ENCODE results near the gene GSTK1.
"Not testable (repeated sequence)": the region's sequence is repeated elsewhere in the genome, so short reads cannot be mapped to it uniquely, and the experiment has no call there.

Gene GSTK1

GRCh38 chr7:143272871-143273270, 9.6 kb downstream of the GSTK1 start:
- DNase-seq (ENCODE audit: low read depth) = no peak

DNA sequence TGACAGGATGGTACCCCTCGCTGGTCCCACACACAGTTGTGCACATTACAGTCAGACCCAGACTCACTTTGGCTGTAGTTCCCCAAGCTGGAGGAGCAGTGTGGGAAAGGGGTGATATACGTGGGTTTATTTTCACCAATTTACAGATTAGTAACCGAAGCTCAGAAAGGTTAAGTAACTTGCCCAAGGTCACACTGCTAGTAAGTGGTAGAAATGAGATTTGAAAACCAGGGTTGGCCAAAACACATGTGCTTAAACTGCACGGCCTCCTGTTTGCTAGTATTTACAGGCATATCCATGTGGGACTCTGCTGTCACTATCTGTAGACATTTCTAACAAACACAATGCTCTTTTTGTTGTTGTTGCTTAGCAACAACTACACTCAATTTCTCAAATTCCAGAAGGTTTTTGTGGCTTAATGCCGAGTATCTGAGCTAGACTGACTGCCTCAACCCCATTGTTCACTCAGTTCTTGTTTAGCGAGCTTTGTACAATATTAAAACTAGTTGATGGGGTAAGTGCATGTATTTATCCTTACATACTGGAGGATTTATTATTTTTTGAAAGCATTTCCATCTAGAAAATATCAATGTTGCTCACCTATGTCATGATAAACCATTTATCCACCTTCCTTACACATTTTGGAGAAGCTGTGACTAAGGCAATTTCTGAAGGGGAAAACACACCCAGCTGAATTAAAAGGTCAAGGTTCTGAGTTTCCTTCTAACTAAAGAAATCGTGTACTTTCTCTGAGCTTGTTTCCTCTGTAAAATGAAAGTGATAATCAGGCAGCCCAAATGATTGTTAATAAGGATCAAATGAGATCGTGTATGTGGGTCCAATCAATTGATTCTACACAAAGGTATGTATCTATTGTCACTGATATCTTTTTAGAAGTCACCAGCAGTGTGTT, 16.2 kb downstream of the GSTK1 start:
- peak; percentile 26 for DNase-seq (ENCODE audit: low read depth)

GRCh38 chr7:143280160-143280559, 16.9 kb downstream of the GSTK1 start:
- no peak for DNase-seq (ENCODE audit: low read depth)

DNA sequence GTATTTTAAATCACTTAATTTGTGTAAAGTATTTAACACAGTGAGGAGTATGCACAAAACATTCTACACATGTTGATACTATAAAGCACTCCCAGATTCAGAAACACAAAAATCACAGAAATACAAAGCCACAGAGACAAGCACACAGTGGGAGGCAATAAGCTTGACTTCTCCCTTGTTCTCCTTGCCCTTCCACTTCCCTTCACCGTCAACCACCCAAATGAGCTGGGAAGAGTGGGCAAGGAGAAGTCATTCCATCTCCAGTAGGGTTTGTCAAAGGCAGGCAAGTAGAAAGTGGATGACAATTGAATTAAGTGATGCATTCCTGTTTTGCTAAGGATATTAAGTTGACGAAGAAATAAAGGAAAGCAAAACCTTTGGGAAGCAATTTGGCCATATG, 17.3 kb downstream of the GSTK1 start:
- DNase-seq (ENCODE audit: low read depth) = no peak

GRCh38 chr7:143281529-143281928, 18.3 kb downstream of the GSTK1 start:
- no peak for DNase-seq (ENCODE audit: low read depth)

- DNase-seq (ENCODE audit: low read depth) = no peak
These were observed 18.9 kb downstream of the GSTK1 start for GRCh38 chr7:143282124-143282523.

DNA sequence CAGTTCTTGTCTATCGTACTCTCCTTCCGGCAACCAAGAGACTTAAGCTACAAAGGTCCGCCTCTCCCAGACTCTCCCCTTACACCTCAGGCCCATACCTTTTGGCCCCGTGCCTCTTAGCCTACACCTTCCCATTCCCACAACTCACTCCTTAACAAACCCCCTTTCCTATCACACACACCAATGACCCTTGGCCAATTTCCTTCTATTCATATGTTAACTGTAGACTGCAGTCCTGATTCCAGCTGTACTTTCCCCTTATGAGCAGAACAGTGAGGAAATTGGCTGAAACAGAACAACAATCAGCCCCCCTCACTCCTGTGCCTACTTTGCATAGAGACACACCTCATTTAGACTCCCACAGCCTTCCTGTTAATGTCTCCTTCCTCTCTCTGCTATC, 20.1 kb downstream of the GSTK1 start:
- DNase-seq (ENCODE audit: low read depth) = no peak

- DNase-seq (ENCODE audit: low read depth) = no peak
These were observed 21.6 kb downstream of the GSTK1 start, which contains the start of gene TMEM139 for GRCh38 chr7:143284591-143285469. TMEM139 (plus strand) TSS chr7:143284958; CDS start chr7:143285958, 1,000 bp downstream.

GRCh38 chr7:143285470-143285778, 22.2 kb downstream of the GSTK1 start:
- DNase-seq (ENCODE audit: low read depth) = no peak

- DNase-seq (ENCODE audit: low read depth) = no peak
These were observed 22.7 kb downstream of the GSTK1 start for GRCh38 chr7:143285806-143286521.

DNA sequence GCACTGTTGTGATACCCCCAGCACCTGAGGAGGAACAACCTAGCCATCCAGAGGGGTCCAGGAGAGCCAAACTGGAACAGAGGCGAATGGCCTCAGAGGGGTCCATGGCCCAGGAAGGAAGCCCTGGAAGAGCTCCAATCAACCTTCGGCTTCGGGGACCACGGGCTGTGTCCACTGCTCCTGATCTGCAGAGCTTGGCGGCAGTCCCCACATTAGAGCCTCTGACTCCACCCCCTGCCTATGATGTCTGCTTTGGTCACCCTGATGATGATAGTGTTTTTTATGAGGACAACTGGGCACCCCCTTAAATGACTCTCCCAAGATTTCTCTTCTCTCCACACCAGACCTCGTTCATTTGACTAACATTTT, 23.3 kb downstream of the GSTK1 start:
- DNase-seq (ENCODE audit: low read depth) = no peak

DNA sequence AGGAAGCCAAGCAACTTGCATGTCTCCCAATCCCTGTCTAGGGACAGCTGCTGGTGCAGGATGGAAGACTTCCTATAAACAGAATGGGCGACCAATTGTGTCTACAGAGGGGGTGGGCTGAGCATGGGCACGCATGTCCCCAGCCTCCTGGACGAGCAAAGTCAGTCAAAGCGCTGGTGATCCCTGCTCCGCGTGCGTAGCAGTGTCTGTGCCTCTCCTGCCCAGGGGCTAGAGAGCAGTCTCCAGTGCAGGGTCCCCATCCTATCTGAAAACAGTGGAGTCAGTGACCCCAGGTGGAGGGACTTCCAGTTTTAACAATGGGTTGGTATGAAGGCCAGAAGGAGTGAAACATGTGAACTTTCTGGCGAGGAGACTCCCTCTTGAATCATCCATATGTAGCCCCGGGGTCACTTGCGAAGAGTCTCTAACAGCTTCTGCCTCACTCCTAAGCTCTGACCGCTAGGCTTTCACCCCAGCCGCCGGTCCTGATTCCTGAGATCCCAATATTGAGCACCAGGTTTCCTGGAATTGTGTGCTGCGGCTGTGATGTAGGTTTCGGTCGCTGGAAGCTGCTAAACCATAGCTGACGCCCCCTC, 24.2 kb downstream of the GSTK1 start:
- DNase-seq (ENCODE audit: low read depth) = no peak

DNA sequence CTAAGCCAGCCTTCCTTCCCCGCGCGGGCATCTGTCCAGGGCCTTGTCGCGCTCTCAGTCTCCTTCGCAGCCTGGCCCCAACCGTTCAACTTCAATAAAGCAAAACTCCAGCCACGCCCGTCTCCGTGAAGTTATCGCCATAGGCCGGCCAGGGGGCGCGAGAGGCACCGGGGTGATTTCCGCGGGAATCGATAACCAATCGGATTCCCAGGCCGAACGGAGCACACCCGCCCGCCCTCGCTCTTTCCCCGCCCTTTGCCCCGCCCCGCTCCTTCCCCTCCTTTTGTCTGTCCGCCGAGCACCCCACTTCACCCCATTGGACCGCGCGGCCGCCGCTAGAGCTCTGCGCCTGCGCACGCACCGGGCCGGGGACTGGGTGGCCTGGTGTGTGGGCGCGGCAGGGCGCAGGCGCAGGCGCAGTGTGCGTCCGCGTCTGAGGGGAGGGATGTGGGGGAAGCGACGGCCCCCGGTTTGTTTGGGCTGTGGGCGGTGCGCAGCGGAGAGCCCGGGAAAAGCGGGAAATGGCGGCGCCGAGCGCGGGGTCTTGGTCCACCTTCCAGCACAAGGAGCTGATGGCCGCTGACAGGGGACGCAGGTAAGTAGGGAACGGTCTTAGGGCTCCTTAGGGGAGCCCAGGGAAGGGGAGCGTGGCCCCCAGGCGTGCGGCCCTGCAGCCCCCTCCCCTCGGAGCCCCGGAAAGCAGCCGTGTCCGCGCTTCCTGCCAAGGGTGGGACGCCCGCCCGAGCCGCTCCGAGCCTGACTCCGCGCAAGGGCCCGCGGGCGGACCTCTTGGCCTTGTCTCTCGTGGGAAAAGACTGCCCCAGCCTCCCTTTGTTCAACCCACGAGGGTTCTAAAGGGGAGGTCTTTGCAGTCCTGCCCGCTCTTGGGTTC, 24.9 kb downstream of the GSTK1 start, which contains the start of gene CASP2:
Gene CASP2, plus strand, starts transcription at position 417 of the 892 bp plus-strand sequence. Its CDS starts 105 bp downstream, at position 522.
- peak; percentile 96 for DNase-seq (ENCODE audit: low read depth)

DNA sequence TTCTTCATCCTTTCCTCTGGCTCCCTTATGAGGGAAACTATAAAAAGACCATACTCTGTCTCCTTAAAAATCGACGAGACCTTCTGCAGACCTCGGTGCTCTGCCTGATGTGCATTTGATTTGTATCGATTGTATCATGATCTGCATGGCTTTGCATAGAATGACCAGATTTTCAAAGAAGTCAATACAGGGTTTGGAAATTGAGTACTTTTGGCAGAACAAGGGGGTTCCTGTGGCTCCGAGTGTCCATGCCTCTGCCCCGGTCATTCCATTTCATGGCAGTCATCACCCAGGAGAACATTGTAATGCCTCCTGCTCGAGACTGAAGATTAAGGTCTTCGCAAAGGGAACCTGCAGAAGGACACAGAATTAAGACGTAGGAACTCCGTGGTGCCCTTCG, 25.6 kb downstream of the GSTK1 start:
- DNase-seq (ENCODE audit: low read depth) = no peak

DNA sequence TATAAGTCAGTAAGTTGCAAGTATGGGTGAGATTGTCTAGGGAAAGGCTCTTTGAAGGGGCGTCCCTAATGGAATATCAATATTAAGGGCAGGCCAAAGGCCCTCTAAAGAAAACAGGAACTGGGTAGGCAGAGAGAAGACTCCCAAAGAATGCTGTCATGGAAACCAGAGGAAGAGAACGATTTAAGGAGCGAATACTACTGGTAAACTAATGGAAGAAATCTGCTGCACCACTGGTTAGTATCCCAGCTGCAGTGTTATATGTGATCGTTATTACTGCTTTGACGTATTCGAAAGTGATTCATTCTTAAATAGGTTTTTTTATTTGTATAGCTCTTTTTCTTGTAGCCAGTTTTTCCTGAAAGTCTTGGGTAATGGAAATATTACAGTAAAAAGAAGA, 26.2 kb downstream of the GSTK1 start:
- DNase-seq (ENCODE audit: low read depth) = no peak

DNA sequence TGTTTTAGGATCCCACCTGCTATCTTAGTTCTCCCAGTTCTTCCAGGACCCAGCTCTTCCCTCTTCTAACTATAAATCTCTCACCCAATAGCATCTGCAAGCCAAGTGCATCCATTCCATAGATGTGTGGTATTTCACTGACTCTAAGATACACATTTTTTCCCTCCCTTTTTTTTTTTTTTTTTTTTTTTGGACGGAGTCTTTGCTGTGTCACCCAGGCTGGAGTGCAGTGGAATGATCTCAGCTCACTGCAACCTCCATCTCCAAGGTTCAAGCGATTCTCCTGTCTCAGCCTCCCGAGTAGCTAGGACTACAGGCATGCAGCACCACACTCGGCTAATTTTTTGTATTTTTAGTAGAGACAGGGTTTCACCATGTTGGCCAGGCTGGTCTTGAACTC, 26.6 kb downstream of the GSTK1 start:
- DNase-seq (ENCODE audit: low read depth) = not testable (repeated sequence)

GRCh38 chr7:143290293-143290692, 27.1 kb downstream of the GSTK1 start:
- DNase-seq (ENCODE audit: low read depth) = no peak

DNA sequence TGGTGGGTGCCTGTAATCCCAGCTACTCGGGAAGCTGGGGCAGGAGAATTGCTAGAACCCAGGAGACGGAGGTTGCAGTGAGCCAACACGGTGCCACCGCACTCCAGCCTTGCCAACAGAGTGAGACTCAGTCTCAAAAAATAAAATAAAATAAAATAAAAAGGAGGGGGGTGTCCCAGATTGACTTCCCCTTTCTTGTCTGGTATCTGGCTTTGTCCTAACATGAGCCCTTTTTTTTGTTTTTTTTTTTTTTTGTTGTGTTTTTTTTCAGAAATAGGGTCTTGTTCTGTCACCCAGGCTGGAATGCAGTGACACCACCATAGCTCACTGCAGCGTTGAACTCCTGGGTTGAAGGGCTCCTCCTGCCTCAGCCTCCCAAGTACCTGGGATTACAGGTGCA, 29.6 kb downstream of the GSTK1 start:
- no peak for DNase-seq (ENCODE audit: low read depth)

GRCh38 chr7:143295870-143296269, 32.6 kb downstream of the GSTK1 start:
- no peak for DNase-seq (ENCODE audit: low read depth)

DNA sequence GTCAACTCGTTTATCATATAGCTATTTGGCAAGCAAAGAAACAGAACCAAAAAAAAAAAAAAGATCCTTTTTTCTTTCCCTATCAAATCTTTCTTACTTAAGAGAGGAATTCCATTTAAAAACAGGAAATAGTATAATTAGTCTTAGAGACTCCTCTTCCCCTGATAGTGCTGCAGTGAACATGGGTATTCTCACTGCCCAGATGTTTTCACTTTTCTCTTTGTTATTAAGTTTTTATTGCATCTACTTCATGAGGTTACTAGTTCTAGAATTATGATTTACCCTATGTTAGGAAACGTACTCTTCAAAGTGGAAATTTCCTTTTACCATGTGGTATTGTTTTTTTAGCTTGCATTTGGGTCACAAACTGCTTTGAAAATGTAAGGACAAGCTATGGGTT, 33.4 kb downstream of the GSTK1 start:
- DNase-seq (ENCODE audit: low read depth) = no peak

DNA sequence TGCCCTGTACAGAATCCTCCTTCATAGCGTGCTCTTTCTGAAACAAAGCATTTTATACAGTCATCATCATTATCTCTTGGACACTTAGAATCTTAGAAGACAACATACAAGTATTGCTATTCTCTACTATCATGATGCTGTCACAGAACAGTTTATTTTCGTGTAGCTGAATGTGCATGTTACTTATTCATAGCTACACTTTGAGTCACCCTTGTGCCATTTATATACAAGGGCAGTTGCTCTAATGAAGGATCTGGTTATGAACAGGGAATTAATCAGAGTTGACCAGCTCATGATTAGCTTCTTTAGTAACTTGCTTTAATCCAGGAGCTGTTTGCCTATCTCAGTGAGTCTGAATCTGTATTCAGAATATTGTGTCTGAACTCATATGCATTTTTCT, 36.1 kb downstream of the GSTK1 start:
- no peak for DNase-seq (ENCODE audit: low read depth)

Measured in fibroblast of the conjunctiva (primary cell).